ENCODE data around the gene ASB15. TPM values are rescaled to one million over a fixed set of nuclear protein-coding genes. Genes with fewer than 3 reads are reported as not detected.

ASB15 gene
- total RNA-seq, 1 experiment from 2014 or later: not detected

DNA sequence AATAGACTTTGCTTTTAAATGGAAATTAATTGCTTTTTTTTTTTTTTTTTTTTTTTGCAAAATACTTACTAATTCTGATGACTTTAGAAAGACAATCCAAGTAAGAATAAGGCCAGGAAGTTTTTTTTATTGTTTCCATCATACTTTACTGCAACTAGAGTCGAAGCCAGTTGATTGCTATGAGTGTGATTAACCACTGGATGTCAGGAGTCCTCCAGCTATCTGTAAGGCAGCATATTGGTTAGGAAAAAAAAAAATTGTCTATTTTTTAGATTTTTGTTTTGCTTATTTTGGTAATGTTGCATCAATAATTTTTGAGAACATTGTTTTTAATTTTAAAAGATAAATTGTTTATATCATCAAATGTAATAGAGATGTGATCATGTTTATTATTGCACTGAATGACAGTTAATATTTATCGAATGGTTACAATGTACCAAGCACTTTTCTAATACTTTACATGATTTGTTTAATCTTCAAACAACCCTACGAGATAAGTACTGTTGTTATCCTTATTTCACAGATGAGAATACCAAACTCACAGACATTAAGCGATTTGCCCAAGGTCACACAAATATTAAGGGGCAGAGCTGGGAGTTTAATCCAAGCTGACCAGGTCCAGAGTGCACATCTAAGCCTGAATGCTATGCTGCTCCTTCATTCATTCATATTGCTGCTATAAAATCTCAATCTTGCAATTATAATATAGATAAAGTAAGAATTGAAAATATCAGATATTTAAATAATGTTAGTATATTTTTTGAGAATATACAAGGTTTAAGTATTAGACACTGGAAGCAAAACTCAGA lies 34.1 kb downstream of the ASB15 start:
- DNase-seq (ENCODE audit: low read depth, low spot score) (no peak), ATAC-seq (peak; percentile 80)
- no peaks in the 10 kb centered on the region for H3K36me3 ChIP-seq (ENCODE audit: control insufficient read depth, insufficient read depth, low read length)
- intact Hi-C loops (cut with micrococcal nuclease; ENCODE audit: unreplicated experiment) (no loop called here), in situ Hi-C loops (cut with HindIII; ENCODE audit: low pct_unique_long_range_greater_than_20kb, low sequenced_read_pairs) (no loop called here)
- H3K27ac ChIP-seq (ENCODE audit: low read length): no peak overlapping the region
- 0 out of 2 replicates have a peak, but pooled peaks cover 9% of the 10 kb centered on the region for H3K27me3 ChIP-seq (ENCODE audit: control insufficient read depth, insufficient read depth, low read length)
- no peak overlapping the region for H3K4me3 ChIP-seq (ENCODE audit: low read depth in 2 of 2, low read length in 2 of 2)
- no peaks in the 10 kb centered on the region for H3K9me3 ChIP-seq (ENCODE audit: control insufficient read depth, insufficient read depth, low read depth, low read length)
- no peaks in the 10 kb centered on the region for H3K4me1 ChIP-seq (ENCODE audit: control insufficient read depth, insufficient read depth, low read length)
- CTCF ChIA-PET: interaction anchor here (0.7 kb wide), 1 partner anchor 143 kb away, joined by 4 read pairs; no protein-coding TSS in a partner anchor
- POLR2A ChIA-PET: no interaction called here
- no TSS peak for BruUV-seq (replicated peaks)
- TF ChIP-seq TCF7L2 (IDR thresholded peaks at IDR 0.05; ENCODE audit: low read depth, low read length): no peak
- TF ChIP-seq, protein P1, sequence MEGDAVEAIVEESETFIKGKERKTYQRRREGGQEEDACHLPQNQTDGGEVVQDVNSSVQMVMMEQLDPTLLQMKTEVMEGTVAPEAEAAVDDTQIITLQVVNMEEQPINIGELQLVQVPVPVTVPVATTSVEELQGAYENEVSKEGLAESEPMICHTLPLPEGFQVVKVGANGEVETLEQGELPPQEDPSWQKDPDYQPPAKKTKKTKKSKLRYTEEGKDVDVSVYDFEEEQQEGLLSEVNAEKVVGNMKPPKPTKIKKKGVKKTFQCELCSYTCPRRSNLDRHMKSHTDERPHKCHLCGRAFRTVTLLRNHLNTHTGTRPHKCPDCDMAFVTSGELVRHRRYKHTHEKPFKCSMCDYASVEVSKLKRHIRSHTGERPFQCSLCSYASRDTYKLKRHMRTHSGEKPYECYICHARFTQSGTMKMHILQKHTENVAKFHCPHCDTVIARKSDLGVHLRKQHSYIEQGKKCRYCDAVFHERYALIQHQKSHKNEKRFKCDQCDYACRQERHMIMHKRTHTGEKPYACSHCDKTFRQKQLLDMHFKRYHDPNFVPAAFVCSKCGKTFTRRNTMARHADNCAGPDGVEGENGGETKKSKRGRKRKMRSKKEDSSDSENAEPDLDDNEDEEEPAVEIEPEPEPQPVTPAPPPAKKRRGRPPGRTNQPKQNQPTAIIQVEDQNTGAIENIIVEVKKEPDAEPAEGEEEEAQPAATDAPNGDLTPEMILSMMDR (IDR thresholded peaks at IDR 0.05): peak; percentile 65; the same call in 1 of the 2 replicates

DNA sequence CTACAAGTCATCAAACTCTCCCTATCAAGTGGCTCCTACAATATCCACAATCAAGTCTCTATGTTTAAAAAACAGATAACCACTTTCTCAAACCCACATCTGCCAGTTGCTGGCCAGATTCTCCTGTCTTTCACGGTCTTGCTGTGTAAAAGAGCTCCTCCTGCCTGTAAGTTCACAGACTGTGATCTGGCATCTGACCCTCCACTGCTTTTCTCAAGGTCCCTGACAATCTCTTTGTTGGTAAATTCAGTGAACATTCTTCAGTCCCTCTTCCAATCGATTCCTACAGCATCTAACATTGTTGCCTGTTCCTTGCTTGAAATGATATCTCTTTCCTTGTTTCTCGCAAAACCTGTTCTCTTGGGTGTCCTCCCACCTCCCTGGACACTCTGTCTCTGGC lies 35.6 kb downstream of the ASB15 start:
- intact Hi-C loops (cut with micrococcal nuclease; ENCODE audit: unreplicated experiment) (no loop called here), in situ Hi-C loops (cut with HindIII; ENCODE audit: low pct_unique_long_range_greater_than_20kb, low sequenced_read_pairs) (no loop called here)
- POLR2A ChIA-PET: no interaction called here
- H3K27me3 ChIP-seq (ENCODE audit: control insufficient read depth, insufficient read depth, low read length): peaks cover 9% of the 10 kb centered on the region
- ATAC-seq (no peak), DNase-seq (ENCODE audit: low read depth, low spot score) (no peak)
- H3K27ac ChIP-seq (ENCODE audit: low read length): no peak overlapping the region
- TF ChIP-seq SIN3A (IDR thresholded peaks at IDR 0.05; ENCODE audit: borderline replicate concordance, insufficient read depth, low read depth, low read length) (no peak), POLR2AphosphoS5 (IDR thresholded peaks at IDR 0.05; ENCODE audit: low read depth, low read length) (no peak), REST (IDR thresholded peaks at IDR 0.05; ENCODE audit: insufficient read depth in 1 of 2, low read depth in 2 of 2, low read length in 1 of 2) (no peak), TCF7L2 (IDR thresholded peaks at IDR 0.05; ENCODE audit: low read depth, low read length) (no peak)
- TF ChIP-seq, protein P1 (IDR thresholded peaks at IDR 0.05): no peak
- no peaks in the 10 kb centered on the region for H3K9me3 ChIP-seq (ENCODE audit: control insufficient read depth, insufficient read depth, low read depth, low read length)
- H3K36me3 ChIP-seq (ENCODE audit: control insufficient read depth, insufficient read depth, low read length): no peaks in the 10 kb centered on the region
- no TSS peak for BruUV-seq (replicated peaks)
- CTCF ChIA-PET: no interaction called here
- H3K4me3 ChIP-seq (ENCODE audit: low read depth in 2 of 2, low read length in 2 of 2): no peak overlapping the region
- H3K4me1 ChIP-seq (ENCODE audit: control insufficient read depth, insufficient read depth, low read length): no peaks in the 10 kb centered on the region

Measured in Panc1 (cell line).